ENCODE measurements around the gene CD247.

CD247 gene

DNA sequence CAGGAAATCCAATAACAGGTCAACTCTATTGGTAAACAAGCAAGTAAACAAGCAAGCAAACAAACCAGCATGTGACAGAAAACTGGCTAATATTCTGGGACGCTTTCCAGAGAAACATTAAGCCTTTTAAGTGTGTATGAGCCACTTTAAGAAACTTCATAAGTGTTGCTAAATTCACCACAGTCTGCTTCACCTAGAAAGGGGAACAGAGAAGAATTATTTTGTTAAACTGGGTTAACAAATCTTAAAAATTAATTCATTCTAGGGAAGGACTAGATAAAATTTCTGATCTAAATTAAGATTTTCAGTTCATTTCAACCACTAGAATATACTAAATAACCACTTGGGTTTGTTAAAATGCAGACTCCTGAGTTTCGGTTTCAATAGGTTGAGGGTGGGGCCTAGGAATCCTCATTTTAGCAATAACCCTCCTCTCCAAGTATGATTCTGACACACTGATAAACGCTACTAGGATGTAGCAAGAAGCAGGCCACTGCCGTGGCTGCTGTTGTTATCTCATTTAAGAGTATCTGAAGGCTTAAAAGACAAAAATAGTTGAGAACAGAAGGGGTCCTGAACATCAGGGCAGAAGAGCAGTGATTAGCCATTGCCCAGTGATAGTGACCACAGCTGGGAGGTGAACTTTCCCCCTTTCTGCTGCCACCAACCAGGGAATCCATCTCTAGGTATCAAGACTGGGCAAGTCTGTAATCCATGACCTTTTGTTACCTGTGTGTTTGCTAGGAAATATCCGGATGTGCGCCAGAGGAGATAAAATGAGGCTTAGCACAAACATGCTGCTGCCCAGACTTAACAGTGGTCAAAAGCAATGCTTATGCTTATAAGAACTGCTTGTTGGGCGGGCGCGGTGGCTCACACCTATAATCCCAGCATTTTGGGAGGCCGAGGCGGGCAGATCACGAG, 24.0 kb upstream of the CD247 start:
- in situ Hi-C loops (cut with MboI; ENCODE audit: low sequenced_read_pairs, unreplicated experiment) = loop anchor here (25.0 kb wide), 2 partner anchors 280 to 630 kb away; no protein-coding TSS in a partner anchor
- TF ChIP-seq, protein P1, sequence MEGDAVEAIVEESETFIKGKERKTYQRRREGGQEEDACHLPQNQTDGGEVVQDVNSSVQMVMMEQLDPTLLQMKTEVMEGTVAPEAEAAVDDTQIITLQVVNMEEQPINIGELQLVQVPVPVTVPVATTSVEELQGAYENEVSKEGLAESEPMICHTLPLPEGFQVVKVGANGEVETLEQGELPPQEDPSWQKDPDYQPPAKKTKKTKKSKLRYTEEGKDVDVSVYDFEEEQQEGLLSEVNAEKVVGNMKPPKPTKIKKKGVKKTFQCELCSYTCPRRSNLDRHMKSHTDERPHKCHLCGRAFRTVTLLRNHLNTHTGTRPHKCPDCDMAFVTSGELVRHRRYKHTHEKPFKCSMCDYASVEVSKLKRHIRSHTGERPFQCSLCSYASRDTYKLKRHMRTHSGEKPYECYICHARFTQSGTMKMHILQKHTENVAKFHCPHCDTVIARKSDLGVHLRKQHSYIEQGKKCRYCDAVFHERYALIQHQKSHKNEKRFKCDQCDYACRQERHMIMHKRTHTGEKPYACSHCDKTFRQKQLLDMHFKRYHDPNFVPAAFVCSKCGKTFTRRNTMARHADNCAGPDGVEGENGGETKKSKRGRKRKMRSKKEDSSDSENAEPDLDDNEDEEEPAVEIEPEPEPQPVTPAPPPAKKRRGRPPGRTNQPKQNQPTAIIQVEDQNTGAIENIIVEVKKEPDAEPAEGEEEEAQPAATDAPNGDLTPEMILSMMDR (IDR thresholded peaks at IDR 0.05; ENCODE audit: borderline replicate concordance, control extremely low read depth, extremely low read depth, insufficient read depth, missing control alignments) = no peak
- no peak for DNase-seq (ENCODE audit: low spot score)

DNA sequence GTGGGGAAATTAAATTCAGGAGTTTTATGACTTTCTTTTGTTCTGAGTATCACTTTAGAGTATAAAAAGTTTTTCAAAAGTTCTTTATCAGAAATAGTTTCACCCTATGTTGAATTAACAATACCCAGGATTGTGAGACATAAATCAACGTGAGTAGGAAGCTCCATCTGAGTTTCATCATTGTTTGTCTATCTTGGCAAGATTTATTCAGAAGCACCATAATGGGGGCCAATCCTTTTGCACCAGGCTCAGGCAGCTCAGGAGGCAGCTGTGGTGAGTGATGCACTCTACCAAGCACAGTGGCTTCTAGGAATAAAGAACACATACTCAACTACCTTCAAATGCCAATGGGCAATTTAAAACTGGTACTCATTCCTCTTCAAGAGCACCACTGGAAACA, 23.3 kb upstream of the CD247 start:
- no peak for DNase-seq (ENCODE audit: low spot score)
- in situ Hi-C loops (cut with MboI; ENCODE audit: low sequenced_read_pairs, unreplicated experiment) = loop anchor here (25.0 kb wide), 2 partner anchors 279 to 629 kb away; no protein-coding TSS in a partner anchor
- TF ChIP-seq, protein P1 (IDR thresholded peaks at IDR 0.05; ENCODE audit: borderline replicate concordance, control extremely low read depth, extremely low read depth, insufficient read depth, missing control alignments) = no peak

DNA sequence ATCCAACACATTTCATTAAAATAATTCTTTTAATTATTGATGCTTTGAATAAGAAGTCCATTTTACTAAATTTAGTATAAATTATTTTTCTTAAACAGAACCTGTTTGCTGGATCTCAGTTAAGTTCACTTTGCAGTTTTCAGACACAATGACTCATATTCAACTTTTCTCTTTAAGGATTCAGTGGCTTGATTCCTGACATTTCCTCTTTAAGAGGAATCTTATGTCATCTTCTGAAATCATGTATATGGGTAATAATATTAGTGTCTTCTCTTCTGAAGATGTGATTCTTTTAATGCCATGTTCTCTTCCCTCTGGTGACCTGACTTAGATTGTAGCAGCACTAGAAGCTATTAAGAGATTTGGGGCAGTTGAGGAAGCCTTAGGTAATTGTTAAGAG, 22.7 kb upstream of the CD247 start:
- no peak for DNase-seq (ENCODE audit: low spot score)
- TF ChIP-seq, protein P1 (IDR thresholded peaks at IDR 0.05; ENCODE audit: borderline replicate concordance, control extremely low read depth, extremely low read depth, insufficient read depth, missing control alignments) = no peak

DNA sequence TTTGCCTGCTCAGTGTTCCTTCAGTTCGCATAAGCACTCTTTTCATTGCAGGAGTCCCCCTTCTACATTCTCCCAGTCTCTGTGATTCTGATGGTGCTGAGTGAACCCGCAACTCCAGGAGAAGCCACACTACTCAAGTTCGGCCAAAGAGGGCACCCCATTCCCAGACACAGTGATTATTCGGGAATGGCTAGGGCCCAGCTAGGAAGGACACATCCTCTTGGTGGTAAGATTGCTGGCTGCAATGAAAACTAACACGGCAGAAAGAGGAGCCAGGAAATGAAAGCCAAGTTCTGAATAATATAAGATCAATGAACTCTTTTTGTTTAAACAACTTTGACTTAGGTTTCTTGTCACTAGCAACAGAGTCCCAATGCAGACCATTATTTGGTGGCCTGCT, 20.3 kb upstream of the CD247 start:
- DNase-seq (ENCODE audit: low spot score) = no peak
- in situ Hi-C loops (cut with MboI; ENCODE audit: low sequenced_read_pairs, unreplicated experiment) = loop anchor here (10.0 to 25.0 kb wide), 3 partner anchors 276 to 626 kb away; no protein-coding TSS in a partner anchor
- TF ChIP-seq, protein P1 (IDR thresholded peaks at IDR 0.05; ENCODE audit: borderline replicate concordance, control extremely low read depth, extremely low read depth, insufficient read depth, missing control alignments) = no peak

More for the DNA sequence above, 22.7 kb upstream of the CD247 start:
- in situ Hi-C loops (cut with MboI; ENCODE audit: low sequenced_read_pairs, unreplicated experiment) = loop anchor here (25.0 kb wide), 2 partner anchors 279 to 629 kb away; no protein-coding TSS in a partner anchor

DNA sequence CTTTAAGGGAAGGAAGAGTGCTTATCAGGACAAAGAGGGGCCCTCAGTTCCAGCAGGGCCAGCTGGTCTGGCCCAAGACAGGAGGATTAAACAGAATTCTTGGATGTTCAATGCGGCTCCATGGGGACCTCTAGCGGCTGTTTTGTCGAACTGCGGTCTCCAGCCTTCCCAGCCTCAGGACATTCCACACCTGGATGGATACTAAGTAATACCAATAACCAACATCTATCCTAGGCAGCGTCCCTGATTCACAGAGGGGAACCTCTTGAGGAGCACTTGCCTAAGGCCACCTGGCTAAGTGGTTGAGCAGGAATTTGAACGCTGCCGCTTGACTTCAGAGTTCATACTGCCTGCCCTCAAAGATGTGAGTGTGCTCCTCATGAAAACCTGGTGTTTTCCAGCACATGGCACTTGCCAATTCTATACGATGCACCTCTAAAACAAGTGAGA, 15.5 kb upstream of the CD247 start:
- peak; percentile 80 for DNase-seq (ENCODE audit: low spot score)
- in situ Hi-C loops (cut with MboI; ENCODE audit: low sequenced_read_pairs, unreplicated experiment) = loop anchor here (10.0 to 25.0 kb wide), 3 partner anchors 272 to 622 kb away; no protein-coding TSS in a partner anchor
- TF ChIP-seq, protein P1 (IDR thresholded peaks at IDR 0.05; ENCODE audit: borderline replicate concordance, control extremely low read depth, extremely low read depth, insufficient read depth, missing control alignments) = peak; percentile 68

DNA sequence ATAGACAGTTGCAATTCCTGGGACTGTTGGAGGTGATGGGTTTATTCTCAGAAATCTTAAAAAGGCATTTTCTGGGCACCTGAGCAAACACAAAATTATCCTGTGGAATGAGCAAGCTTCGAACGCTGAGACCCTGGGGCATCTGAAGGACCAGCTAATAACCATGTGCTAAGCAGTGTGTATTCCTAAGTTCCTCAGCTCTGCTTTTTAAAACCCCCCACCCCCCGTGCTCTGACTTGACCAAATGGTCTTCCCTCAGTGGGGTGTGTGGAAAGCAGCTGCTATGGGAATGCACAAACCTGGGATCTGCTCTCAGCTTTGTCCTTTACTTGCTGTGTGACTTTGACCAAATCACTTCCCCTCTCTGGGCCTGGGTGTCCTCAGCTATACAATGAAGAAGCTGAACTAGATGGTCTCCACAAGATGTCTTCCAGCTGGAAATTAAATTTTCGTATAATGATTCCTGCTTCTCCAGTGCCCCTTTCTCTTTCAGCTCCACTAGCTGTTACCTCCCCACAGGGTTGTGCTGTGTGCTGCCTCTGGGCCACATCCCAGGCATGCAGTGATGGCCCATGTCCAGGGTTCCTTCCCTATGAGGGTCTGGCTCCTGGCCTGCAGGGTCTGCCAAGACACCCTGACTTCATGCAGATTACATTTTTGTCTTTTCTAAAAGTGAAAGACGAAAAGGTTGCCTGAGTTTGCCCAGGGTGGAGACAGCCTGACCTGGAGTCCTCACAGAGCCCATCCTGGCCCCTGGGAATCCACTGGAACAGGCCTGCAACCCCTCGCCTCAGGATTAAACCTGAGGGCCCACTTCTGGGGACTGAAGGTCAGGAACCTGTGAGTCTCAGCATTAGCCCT, 14.9 kb upstream of the CD247 start:
- no peak for DNase-seq (ENCODE audit: low spot score)
- TF ChIP-seq, protein P1 (IDR thresholded peaks at IDR 0.05; ENCODE audit: borderline replicate concordance, control extremely low read depth, extremely low read depth, insufficient read depth, missing control alignments) = no peak
- in situ Hi-C loops (cut with MboI; ENCODE audit: low sequenced_read_pairs, unreplicated experiment) = loop anchor here (10.0 to 25.0 kb wide), 3 partner anchors 271 to 621 kb away; no protein-coding TSS in a partner anchor
